OCI-LY1 (cell line): ENCODE measurements around the gene SLC24A4.

ENCODE experiments used
- EZH2 ChIP-seq: fragments of 200-600 bp; sonication (generic), shearing (Covaris generic); IDR thresholded peaks from 2 replicates; pipeline ENCODE4 v1.8.0; 2017; ENCODE audit warnings: borderline replicate concordance, mixed run types, mild to moderate bottlenecking, antibody characterized with exemption, low read length, moderate library complexity, mixed read lengths
- TF ChIP-seq, protein P1 (sequence below): fragments of 200-600 bp; sonication (generic), shearing (Covaris generic); IDR thresholded peaks from 2 replicates; pipeline ENCODE4 v1.5.1; 2017; ENCODE audit warnings: mild to moderate bottlenecking, antibody characterized with exemption, low read length, moderate library complexity, mixed read lengths

DNA sequence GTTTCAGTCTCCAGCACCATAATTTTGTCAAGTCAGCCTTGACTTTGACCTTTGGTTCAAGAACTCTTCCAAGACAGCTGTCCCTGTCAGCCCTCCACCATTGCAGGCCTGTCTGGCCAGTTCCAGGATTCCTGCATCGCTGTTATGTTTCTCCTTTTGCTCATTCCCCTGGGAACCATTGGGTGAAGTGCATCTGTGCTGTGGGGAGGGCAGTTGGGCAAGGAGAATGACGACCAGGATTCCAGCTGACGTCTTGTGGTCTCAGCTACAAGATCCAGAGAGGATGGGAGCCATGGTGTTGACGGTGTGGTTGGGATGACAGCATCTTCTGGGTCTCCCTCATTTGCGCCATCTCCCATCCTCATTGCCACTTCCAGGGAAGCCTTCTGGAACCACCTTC is 45.9 kb upstream of the SLC24A4 start:
- TF ChIP-seq, protein P1, sequence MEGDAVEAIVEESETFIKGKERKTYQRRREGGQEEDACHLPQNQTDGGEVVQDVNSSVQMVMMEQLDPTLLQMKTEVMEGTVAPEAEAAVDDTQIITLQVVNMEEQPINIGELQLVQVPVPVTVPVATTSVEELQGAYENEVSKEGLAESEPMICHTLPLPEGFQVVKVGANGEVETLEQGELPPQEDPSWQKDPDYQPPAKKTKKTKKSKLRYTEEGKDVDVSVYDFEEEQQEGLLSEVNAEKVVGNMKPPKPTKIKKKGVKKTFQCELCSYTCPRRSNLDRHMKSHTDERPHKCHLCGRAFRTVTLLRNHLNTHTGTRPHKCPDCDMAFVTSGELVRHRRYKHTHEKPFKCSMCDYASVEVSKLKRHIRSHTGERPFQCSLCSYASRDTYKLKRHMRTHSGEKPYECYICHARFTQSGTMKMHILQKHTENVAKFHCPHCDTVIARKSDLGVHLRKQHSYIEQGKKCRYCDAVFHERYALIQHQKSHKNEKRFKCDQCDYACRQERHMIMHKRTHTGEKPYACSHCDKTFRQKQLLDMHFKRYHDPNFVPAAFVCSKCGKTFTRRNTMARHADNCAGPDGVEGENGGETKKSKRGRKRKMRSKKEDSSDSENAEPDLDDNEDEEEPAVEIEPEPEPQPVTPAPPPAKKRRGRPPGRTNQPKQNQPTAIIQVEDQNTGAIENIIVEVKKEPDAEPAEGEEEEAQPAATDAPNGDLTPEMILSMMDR, result no peak
- TF ChIP-seq EZH2, result no peak
